ENCODE data around the gene PIGO.

The PIGO gene

DNA sequence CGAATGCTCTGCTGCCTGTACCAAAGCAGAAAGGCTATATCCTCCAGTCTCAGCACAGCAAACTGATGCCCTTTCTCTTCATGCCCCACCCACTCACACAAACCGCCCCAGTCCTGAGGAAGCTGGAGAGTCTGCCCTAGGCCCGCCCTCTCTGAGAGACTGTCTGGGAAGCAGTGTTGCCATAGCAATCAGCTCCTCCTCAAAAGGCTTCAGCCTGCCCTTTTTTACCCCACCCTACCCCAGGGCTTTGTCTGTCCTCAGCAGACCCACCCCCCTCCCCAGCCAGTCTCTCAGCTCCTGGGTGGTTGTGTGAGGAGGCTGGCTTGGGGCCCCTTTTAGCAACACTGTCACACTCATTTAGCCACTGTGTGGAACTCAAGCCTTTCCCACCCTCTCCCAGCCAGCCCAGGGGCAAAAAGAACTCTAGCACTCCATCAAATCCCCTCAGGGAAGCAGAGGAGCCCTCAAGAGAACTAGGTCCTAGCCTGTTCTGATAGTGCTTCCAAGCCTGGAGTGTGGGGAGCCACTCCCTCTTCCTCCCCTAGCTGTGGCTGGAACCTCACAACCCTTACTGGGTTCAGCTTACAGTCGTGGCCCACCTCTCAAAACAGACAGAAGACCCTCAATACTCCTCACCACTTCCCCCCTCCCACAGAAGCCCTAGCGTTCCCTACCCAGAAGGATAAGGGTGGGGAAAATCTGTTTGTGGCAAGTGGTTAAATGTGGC, 17.9 kb upstream of the PIGO start:
- no peaks in the 10 kb centered on the region for H3K27me3 ChIP-seq
- H3K36me3 ChIP-seq, result peaks cover 7% of the 10 kb centered on the region
- TF ChIP-seq, protein P1, sequence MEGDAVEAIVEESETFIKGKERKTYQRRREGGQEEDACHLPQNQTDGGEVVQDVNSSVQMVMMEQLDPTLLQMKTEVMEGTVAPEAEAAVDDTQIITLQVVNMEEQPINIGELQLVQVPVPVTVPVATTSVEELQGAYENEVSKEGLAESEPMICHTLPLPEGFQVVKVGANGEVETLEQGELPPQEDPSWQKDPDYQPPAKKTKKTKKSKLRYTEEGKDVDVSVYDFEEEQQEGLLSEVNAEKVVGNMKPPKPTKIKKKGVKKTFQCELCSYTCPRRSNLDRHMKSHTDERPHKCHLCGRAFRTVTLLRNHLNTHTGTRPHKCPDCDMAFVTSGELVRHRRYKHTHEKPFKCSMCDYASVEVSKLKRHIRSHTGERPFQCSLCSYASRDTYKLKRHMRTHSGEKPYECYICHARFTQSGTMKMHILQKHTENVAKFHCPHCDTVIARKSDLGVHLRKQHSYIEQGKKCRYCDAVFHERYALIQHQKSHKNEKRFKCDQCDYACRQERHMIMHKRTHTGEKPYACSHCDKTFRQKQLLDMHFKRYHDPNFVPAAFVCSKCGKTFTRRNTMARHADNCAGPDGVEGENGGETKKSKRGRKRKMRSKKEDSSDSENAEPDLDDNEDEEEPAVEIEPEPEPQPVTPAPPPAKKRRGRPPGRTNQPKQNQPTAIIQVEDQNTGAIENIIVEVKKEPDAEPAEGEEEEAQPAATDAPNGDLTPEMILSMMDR (IDR thresholded peaks at IDR 0.05), result no peak
- peak overlapping the region; percentile 77 to 85 for H3K4me3 ChIP-seq (ENCODE audit: low read depth in 1 of 2, low read length in 1 of 2)
- peaks cover 68 to 69% of the 10 kb centered on the region in 2 experiments for H3K4me1 ChIP-seq (ENCODE audit: control insufficient read depth in 1 of 2, insufficient read depth in 1 of 2, low read depth in 1 of 2, low read length in 1 of 2)
- no peaks in the 10 kb centered on the region for H3K9me3 ChIP-seq
- H3K27ac ChIP-seq, result peak overlapping the region; percentile 98

DNA sequence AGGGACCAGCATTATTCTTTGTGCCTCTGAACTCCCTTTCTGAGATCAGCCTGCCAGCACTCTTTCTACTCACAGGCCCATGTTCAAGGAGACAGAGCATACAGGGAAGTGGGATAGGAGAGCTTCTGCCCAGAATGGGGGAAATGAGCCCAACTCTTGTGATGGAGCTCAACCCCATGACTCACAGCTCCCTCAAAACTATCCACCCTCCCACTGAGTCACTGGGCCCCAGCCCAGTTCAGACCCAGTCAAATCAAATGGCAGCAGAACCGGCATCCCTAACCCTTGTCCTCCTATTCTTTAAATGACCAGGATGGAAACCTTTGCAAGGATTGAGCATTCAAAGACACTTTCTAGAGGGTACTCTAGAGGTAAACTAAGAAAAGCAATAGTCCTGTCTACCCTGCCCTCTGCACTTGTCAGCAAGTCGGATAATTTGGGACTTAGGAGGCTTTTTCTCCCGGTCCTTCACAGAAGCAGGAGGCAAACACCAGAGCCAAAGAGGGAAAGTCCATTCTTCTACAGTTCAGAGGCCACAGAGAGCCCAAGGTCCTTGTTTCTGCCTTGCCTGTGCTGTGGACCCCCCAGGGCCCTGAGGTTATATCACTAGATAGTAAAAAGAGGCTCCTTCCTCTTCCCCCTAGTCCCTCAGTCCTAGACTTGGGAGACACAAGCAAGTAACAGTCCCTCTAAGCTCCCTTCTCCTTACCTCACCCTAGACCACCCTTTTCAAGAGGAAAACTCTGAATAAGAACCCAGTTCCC, 16.0 kb upstream of the PIGO start:
- TF ChIP-seq, protein P1 (IDR thresholded peaks at IDR 0.05), result no peak
- Histone ChIP-seq H3K36me3 (peaks cover 25% of the 10 kb centered on the region), H3K4me1 (ENCODE audit: control insufficient read depth in 1 of 2, insufficient read depth in 1 of 2, low read depth in 1 of 2, low read length in 1 of 2) (peaks cover 74 to 78% of the 10 kb centered on the region in 2 experiments), H3K27ac (peak overlapping the region; percentile 98), H3K9me3 (no peaks in the 10 kb centered on the region), H3K27me3 (no peaks in the 10 kb centered on the region), H3K4me3 (ENCODE audit: low read depth in 1 of 2, low read length in 1 of 2) (peak overlapping the region; percentile 82 to 85)

DNA sequence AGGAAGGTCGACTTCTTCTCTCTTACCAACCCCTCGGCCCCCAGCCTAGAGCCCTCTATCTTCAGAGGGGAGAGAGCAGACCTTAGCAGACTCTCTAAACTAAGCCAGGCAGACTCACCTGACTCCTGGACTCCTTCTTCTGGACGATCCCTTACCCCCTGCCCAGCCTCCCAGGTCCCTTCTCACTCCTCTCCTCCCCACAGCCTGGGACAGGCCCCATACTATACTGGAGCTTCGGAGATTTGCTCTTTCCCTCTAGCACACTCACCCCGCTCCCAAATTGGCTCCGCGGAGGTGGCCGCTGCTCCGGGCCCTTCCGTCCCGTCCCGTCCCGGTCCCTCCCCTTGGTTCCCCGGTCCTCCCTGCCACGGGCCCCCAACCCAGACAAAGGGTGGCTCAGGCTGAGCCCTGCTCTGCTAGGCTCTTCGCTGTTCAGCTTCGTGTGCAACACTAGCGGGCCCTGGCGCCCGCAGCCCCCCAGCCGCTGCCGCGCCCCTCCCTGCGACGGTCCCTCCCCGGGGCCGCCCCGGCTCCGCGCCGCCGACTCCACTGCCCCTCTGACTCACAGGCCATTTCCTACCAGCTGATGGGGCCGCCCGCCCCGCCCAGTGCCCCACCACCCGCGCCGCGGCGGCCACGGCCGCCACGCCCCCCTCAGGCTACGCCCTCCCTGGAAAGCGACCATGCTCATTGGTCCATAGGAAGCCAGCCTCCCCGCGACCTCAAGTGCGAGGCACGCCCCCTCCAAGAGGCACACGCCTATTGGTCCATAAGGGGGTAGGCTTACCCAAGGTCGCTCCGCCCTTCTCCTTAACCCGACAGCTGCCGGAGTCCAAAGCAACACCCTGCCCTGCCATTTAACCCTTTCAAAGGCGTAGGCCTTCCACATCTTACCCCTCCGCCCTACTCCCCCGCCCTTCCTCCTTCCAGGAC, 14.9 kb upstream of the PIGO start:
- TF ChIP-seq, protein P1 (IDR thresholded peaks at IDR 0.05), result peak; percentile 37
- peak overlapping the region; percentile 98 for H3K27ac ChIP-seq
- peaks cover 37% of the 10 kb centered on the region for H3K36me3 ChIP-seq
- no peaks in the 10 kb centered on the region for H3K9me3 ChIP-seq
- H3K27me3 ChIP-seq, result no peaks in the 10 kb centered on the region
- H3K4me3 ChIP-seq (ENCODE audit: low read depth in 1 of 2, low read length in 1 of 2), result peak overlapping the region; percentile 82 to 85
- peaks cover 64 to 68% of the 10 kb centered on the region in 2 experiments for H3K4me1 ChIP-seq (ENCODE audit: control insufficient read depth in 1 of 2, insufficient read depth in 1 of 2, low read depth in 1 of 2, low read length in 1 of 2)

DNA sequence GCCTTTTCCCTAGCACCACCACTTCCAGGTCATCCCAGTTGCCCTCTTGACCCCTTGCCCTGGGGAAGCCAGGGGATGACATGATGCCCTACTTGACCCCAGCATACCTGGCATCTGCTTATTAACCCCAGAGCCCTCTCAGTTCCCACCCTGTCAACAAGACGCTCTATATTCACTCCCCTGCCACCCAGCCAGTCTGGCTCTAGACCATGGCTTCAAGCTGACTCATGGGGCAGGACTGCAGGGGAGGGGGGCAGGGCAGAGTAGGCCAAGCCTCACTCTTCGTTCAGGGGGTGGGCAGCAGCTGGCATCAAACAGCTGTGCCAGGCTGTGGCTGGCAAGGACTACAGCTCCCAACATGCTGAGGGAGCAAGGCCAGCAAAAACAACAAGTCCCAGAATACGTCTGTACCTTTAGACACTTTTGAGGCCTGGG, 14.0 kb upstream of the PIGO start:
- peaks cover 46% of the 10 kb centered on the region for H3K36me3 ChIP-seq
- H3K27ac ChIP-seq, result peak overlapping the region; percentile 98
- peaks cover 61 to 67% of the 10 kb centered on the region in 2 experiments for H3K4me1 ChIP-seq (ENCODE audit: control insufficient read depth in 1 of 2, insufficient read depth in 1 of 2, low read depth in 1 of 2, low read length in 1 of 2)
- TF ChIP-seq, protein P1 (IDR thresholded peaks at IDR 0.05), result no peak
- H3K9me3 ChIP-seq, result no peaks in the 10 kb centered on the region
- no peaks in the 10 kb centered on the region for H3K27me3 ChIP-seq
- peak overlapping the region; percentile 10 to 82 for H3K4me3 ChIP-seq (ENCODE audit: low read depth in 1 of 2, low read length in 1 of 2)

DNA sequence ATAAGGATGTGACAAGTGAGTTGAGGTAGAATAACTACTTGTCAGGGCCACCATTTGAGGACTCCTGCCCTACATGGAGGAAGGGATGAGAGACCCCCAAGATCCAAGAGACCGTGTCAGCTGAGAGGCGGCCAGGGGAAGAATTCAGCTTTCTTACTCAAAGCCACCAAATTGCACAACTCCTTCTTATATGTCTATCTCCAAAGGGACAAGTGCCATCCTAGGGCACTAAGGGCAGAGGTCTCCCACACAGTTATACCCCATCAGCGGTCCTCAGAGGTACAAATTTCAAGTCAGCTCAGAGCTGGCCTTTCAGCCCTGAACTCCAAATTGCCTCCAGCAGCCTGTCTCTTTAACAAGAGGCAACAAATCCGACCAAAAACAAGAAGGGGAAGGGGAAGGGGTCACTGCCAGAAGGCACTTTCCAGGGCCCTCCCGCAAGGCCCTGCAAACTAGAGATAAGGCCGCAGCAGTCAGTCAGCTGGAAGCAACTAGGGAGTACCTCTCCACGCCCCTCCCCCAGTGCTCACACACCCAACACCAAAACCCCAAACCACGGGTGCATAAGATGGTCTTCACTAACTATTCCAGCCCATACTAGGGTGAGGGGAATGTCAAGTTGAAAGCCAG, 12.7 kb upstream of the PIGO start:
- Histone ChIP-seq H3K36me3 (peaks cover 59% of the 10 kb centered on the region), H3K27ac (peak overlapping the region; percentile 98), H3K9me3 (no peaks in the 10 kb centered on the region)

More for the DNA sequence above, 12.7 kb upstream of the PIGO start:
- no peak overlapping the region for H3K4me3 ChIP-seq (ENCODE audit: low read depth in 1 of 2, low read length in 1 of 2)
- H3K4me1 ChIP-seq (ENCODE audit: control insufficient read depth in 1 of 2, insufficient read depth in 1 of 2, low read depth in 1 of 2, low read length in 1 of 2), result peaks cover 57 to 58% of the 10 kb centered on the region in 2 experiments
- TF ChIP-seq, protein P1 (IDR thresholded peaks at IDR 0.05), result no peak
- H3K27me3 ChIP-seq, result no peaks in the 10 kb centered on the region

All from neutrophil (primary cell).